ENCODE results near the gene BAIAP2. TPM values are rescaled to one million over a fixed set of nuclear protein-coding genes. Genes with fewer than 3 reads are reported as not detected.
"Not testable (repeated sequence)": the region's sequence is repeated elsewhere in the genome, so short reads cannot be mapped to it uniquely, and the experiment has no call there.

The BAIAP2 gene
- total and polyA plus RNA-seq, 3 experiments from 2014 or later, result 5.3 to 8.8 (median 6.6) TPM

GRCh38 chr17:81013642-81014041 lies 21.3 kb upstream of the BAIAP2 start:
- no peak for DNase-seq
- CTCF ChIA-PET, result interaction anchor here (1.8 kb wide), 1 partner anchor 11 kb away, joined by 4 read pairs; no protein-coding TSS in a partner anchor
- Mint-ChIP-seq H3K9me3 (peaks cover 3 to 18% (median 14%) of the 10 kb centered on the region in 5 donors), H3K27me3 (peaks cover 0 to 7% of the 10 kb centered on the region in 2 donors), H3K4me3 (no peak overlapping the region), H3K27ac (no peak overlapping the region), H3K36me3 (peaks cover 1 to 15% (median 4%) of the 10 kb centered on the region in 3 donors), H3K4me1 (peaks cover 14 to 21% (median 15%) of the 10 kb centered on the region in 3 donors)
- no peak overlapping the region for H3K4me3 ChIP-seq (ENCODE audit: low read length)
- POLR2A ChIA-PET, result no interaction called here
- no peak overlapping the region for H3K27ac ChIP-seq (ENCODE audit: low read depth, low read length)
- no peaks in the 10 kb centered on the region for H3K36me3 ChIP-seq (ENCODE audit: insufficient read depth, low read length)
- H3K9me3 ChIP-seq (ENCODE audit: low read length), result peaks cover 4% of the 10 kb centered on the region
- H3K27me3 ChIP-seq (ENCODE audit: insufficient read depth, low read length, poor library complexity, severe bottlenecking), result no peaks in the 10 kb centered on the region
- peaks cover 18% of the 10 kb centered on the region for H3K4me1 ChIP-seq (ENCODE audit: insufficient read depth, low read length)

DNA sequence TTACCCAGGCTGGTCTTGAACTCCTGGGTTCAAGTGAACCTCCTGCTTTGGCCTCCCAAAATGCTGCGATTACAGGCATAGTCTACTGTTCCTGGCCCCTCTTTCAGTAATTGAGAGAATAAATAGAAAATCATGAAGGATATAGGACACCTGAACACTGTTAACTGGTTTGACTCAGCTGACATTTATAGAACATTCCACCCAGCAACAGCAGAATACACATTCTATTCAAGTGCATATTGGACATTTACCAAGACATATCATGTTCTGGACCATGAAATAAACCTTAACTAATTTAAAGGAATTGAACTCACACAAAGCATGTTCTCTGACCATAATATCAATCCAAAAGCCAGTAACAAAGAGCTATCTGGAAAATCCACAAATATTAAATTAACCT lies 19.8 kb upstream of the BAIAP2 start:
- CTCF ChIA-PET, result interaction anchor here (1.4 kb wide), 1 partner anchor 26 kb away, joined by 3 read pairs; no protein-coding TSS in a partner anchor
- POLR2A ChIA-PET, result no interaction called here

GRCh38 chr17:81016575-81016974 lies 18.4 kb upstream of the BAIAP2 start:
- Mint-ChIP-seq H3K36me3 (peaks cover 0 to 8% (median 4%) of the 10 kb centered on the region in 3 donors), H3K9me3 (peaks cover 0 to 10% (median 6%) of the 10 kb centered on the region in 5 donors), H3K4me3 (peak overlapping the region in 2 of 7 donors; percentile 19 to 48), H3K4me1 (peaks cover 18 to 35% (median 28%) of the 10 kb centered on the region in 3 donors), H3K27ac (peak overlapping the region in 7 of 8 donors; percentile 24 to 88 (median 67)), H3K27me3 (no peaks in the 10 kb centered on the region)
- POLR2A ChIA-PET, result no interaction called here
- CTCF ChIA-PET, result interaction anchor here (1.4 to 2.3 kb wide), 3 partner anchors 9 to 85 kb away, joined by 4 to 11 read pairs (median 6); no protein-coding TSS in a partner anchor
- no peak overlapping the region for H3K4me3 ChIP-seq (ENCODE audit: low read length)
- no peak for DNase-seq
- H3K27me3 ChIP-seq (ENCODE audit: insufficient read depth, low read length, poor library complexity, severe bottlenecking), result no peaks in the 10 kb centered on the region
- no peak overlapping the region for H3K27ac ChIP-seq (ENCODE audit: low read depth, low read length)
- peaks cover 19% of the 10 kb centered on the region for H3K4me1 ChIP-seq (ENCODE audit: insufficient read depth, low read length)
- H3K9me3 ChIP-seq (ENCODE audit: low read length), result no peaks in the 10 kb centered on the region
- no peaks in the 10 kb centered on the region for H3K36me3 ChIP-seq (ENCODE audit: insufficient read depth, low read length)

More for the DNA sequence above, 19.8 kb upstream of the BAIAP2 start:
- Histone ChIP-seq H3K36me3 (ENCODE audit: insufficient read depth, low read length) (no peaks in the 10 kb centered on the region), H3K4me1 (ENCODE audit: insufficient read depth, low read length) (peaks cover 19% of the 10 kb centered on the region), H3K9me3 (ENCODE audit: low read length) (peaks cover 4% of the 10 kb centered on the region), H3K4me3 (ENCODE audit: low read length) (no peak overlapping the region), H3K27me3 (ENCODE audit: insufficient read depth, low read length, poor library complexity, severe bottlenecking) (no peaks in the 10 kb centered on the region), H3K27ac (ENCODE audit: low read depth, low read length) (no peak overlapping the region)
- H3K36me3 Mint-ChIP-seq, result peaks cover 1 to 15% (median 4%) of the 10 kb centered on the region in 3 donors
- H3K27me3 Mint-ChIP-seq, result peaks cover 0 to 4% of the 10 kb centered on the region in 2 donors
- H3K4me1 Mint-ChIP-seq, result peaks cover 18 to 35% (median 28%) of the 10 kb centered on the region in 3 donors
- peak overlapping the region in 2 of 8 donors; percentile 46 to 68 for H3K27ac Mint-ChIP-seq
- peaks cover 3 to 18% (median 14%) of the 10 kb centered on the region in 5 donors for H3K9me3 Mint-ChIP-seq
- no peak for DNase-seq
- H3K4me3 Mint-ChIP-seq, result no peak overlapping the region

DNA sequence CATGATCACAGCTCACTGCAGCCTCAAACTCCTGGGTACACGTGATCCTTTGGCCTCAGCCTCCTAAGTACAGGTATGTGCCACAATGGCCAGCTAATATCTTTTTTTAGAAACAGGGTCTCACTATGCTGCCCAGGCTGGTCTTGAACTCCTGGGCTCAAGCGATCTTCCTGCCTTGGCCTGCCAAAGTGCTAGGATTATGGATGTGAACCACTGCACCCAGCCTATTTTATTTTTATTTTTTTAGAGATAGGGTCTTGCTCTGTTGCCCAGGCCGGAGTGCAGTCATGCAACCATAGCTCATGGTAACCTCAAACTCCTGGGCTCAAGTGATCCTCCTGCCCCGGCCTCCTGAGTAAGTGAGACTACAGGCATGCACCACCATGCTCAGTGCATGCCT lies 17.6 kb upstream of the BAIAP2 start:
- peaks cover 18 to 39% (median 28%) of the 10 kb centered on the region in 3 donors for H3K4me1 Mint-ChIP-seq
- POLR2A ChIA-PET; H3K36me3 ChIP-seq (ENCODE audit: insufficient read depth, low read length); H3K27me3 Mint-ChIP-seq; H3K9me3 Mint-ChIP-seq; H3K36me3 Mint-ChIP-seq; DNase-seq; H3K27me3 ChIP-seq (ENCODE audit: insufficient read depth, low read length, poor library complexity, severe bottlenecking); H3K9me3 ChIP-seq (ENCODE audit: low read length); H3K4me3 ChIP-seq (ENCODE audit: low read length): not testable (repeated sequence)
- peak overlapping the region in 6 of 8 donors; percentile 83 to 97 (median 94) for H3K27ac Mint-ChIP-seq
- peak overlapping the region; percentile 80 for H3K27ac ChIP-seq (ENCODE audit: low read depth, low read length)
- H3K4me1 ChIP-seq (ENCODE audit: insufficient read depth, low read length), result peaks cover 19% of the 10 kb centered on the region
- CTCF ChIA-PET, result interaction anchor here (0.9 to 2.3 kb wide), 5 partner anchors 8 to 84 kb away, joined by 3 to 11 read pairs (median 5); partner anchors contain the start of gene CHMP6
- H3K4me3 Mint-ChIP-seq, result peak overlapping the region in 1 of 7 donors; percentile 89

DNA sequence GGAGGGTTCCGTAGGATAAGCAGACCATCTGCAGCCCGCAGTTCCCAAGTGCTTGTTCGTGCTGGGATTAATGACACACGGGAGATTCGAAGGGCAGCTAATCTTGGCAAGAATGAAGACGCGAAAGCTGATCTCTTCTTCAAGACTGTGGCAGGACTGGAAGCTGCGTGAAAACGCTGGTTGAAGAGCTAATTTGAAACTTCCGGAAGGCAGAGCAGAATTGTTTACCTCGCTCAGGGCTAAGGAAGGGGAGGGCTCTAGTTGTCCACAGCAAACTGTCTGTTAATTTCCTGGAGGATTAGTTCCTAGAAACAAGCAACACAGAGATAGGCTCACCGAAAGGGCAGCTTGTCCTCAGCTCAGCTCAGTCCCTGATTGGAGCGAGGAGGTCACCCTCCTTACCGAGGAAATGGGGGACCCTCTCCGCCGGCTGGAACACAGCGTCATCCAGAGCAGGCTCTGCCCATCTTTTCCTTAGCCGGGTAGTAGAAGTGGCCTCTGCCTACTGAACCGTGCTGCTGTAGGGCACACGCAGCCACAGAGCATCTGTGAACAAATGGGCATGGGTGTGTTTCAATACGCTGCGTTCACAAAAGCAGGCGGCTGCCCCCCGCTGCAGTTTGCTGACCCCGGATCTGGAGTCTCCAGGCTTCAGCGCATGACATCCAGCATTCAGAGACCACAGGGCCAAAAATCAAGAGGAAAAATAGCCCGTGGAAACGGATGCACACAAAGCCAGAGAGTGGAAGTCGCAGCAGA lies 16.7 kb upstream of the BAIAP2 start:
- Histone ChIP-seq H3K9me3 (ENCODE audit: low read length) (no peaks in the 10 kb centered on the region), H3K4me3 (ENCODE audit: low read length) (peak overlapping the region; percentile 81), H3K27me3 (ENCODE audit: insufficient read depth, low read length, poor library complexity, severe bottlenecking) (no peaks in the 10 kb centered on the region), H3K36me3 (ENCODE audit: insufficient read depth, low read length) (no peaks in the 10 kb centered on the region), H3K27ac (ENCODE audit: low read depth, low read length) (peak overlapping the region; percentile 80), H3K4me1 (ENCODE audit: insufficient read depth, low read length) (peaks cover 19% of the 10 kb centered on the region)
- POLR2A ChIA-PET, result interaction anchor here (0.5 kb wide), 1 partner anchor 162 kb away, joined by 3 read pairs; no protein-coding TSS in a partner anchor
- Mint-ChIP-seq H3K4me3 (peak overlapping the region; percentile 76 to 90 (median 87)), H3K4me1 (peaks cover 18 to 41% (median 28%) of the 10 kb centered on the region in 3 donors), H3K36me3 (peaks cover 0 to 3% (median 3%) of the 10 kb centered on the region in 3 donors), H3K27me3 (peaks cover 0 to 5% of the 10 kb centered on the region in 2 donors), H3K27ac (peak overlapping the region; percentile 67 to 97 (median 94)), H3K9me3 (peaks cover 0 to 10% (median 2%) of the 10 kb centered on the region in 5 donors)
- peak in 1 of 5 donors; percentile 58 for DNase-seq
- CTCF ChIA-PET, result interaction anchor here (0.9 to 2.3 kb wide), 8 partner anchors 8 to 84 kb away, joined by 3 to 11 read pairs (median 4); partner anchors contain the start of gene CHMP6

- Mint-ChIP-seq H3K9me3 (peaks cover 0 to 10% (median 2%) of the 10 kb centered on the region in 5 donors), H3K27ac (peak overlapping the region in 5 of 8 donors; percentile 40 to 88 (median 79)), H3K4me1 (peaks cover 22 to 48% (median 32%) of the 10 kb centered on the region in 3 donors), H3K4me3 (peak overlapping the region in 4 of 7 donors; percentile 16 to 65 (median 28)), H3K36me3 (peaks cover 0 to 3% (median 0%) of the 10 kb centered on the region in 3 donors), H3K27me3 (peaks cover 0 to 5% of the 10 kb centered on the region in 2 donors)
- DNase-seq, result peak in 1 of 5 donors; percentile 42
- Histone ChIP-seq H3K27me3 (ENCODE audit: insufficient read depth, low read length, poor library complexity, severe bottlenecking) (no peaks in the 10 kb centered on the region), H3K4me3 (ENCODE audit: low read length) (peak overlapping the region; percentile 19), H3K27ac (ENCODE audit: low read depth, low read length) (peak overlapping the region; percentile 80), H3K36me3 (ENCODE audit: insufficient read depth, low read length) (no peaks in the 10 kb centered on the region), H3K4me1 (ENCODE audit: insufficient read depth, low read length) (peaks cover 24% of the 10 kb centered on the region), H3K9me3 (ENCODE audit: low read length) (no peaks in the 10 kb centered on the region)
- ChIA-PET POLR2A (interaction anchor here (0.7 kb wide), 1 partner anchor 219 kb away, joined by 4 read pairs; the partner anchor contains the start of gene TEPSIN), CTCF (interaction anchor here (0.7 to 5.1 kb wide), 8 partner anchors 17 to 727 kb away, joined by 3 to 42 read pairs (median 4); no protein-coding TSS in a partner anchor)
Observed at GRCh38 chr17:81019563-81020442, 15.1 kb upstream of the BAIAP2 start.

- Mint-ChIP-seq H3K27me3 (peaks cover 0 to 5% of the 10 kb centered on the region in 2 donors), H3K4me3 (no peak overlapping the region), H3K36me3 (peaks cover 0 to 3% (median 0%) of the 10 kb centered on the region in 3 donors), H3K4me1 (peaks cover 22 to 48% (median 32%) of the 10 kb centered on the region in 3 donors), H3K27ac (no peak overlapping the region), H3K9me3 (peaks cover 0 to 10% (median 2%) of the 10 kb centered on the region in 5 donors)
- POLR2A ChIA-PET, result no interaction called here
- Histone ChIP-seq H3K9me3 (ENCODE audit: low read length) (no peaks in the 10 kb centered on the region), H3K27ac (ENCODE audit: low read depth, low read length) (peak overlapping the region; percentile 31), H3K4me1 (ENCODE audit: insufficient read depth, low read length) (peaks cover 24% of the 10 kb centered on the region), H3K4me3 (ENCODE audit: low read length) (no peak overlapping the region), H3K27me3 (ENCODE audit: insufficient read depth, low read length, poor library complexity, severe bottlenecking) (no peaks in the 10 kb centered on the region), H3K36me3 (ENCODE audit: insufficient read depth, low read length) (no peaks in the 10 kb centered on the region)
- CTCF ChIA-PET, result interaction anchor here (0.7 to 5.1 kb wide), 6 partner anchors 16 to 727 kb away, joined by 3 to 42 read pairs (median 4); no protein-coding TSS in a partner anchor
- DNase-seq, result no peak
Observed at GRCh38 chr17:81020443-81020766, 14.5 kb upstream of the BAIAP2 start.
